NCI-H510A treated with DMSO at 0.1 percent for 48 hours (cell line): ENCODE data around the gene UST.

ENCODE experiments used
- DNase-seq: peaks from one replicate; lab custom pipeline; 2025; lab: John Stamatoyannopoulos, UW

The UST gene

DNA sequence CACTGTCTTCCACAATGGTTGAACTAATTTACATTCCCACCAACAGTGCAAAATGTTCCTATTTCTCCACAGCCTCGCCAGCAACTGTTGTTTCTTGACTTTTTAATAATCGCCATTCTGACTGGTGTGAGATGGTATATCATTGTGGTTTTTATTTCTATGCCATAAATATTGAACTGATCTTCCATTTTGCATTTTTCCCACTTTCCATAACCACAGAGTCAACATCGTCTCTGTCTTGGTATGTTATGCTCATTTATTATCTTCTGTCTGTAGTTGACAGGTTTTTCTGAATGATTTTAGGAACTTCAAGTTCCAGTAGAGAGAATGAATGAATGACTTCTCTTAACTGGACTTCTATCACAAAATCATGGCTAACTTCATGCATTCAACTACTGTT lies 259.8 kb downstream of the UST start:
- no peak for DNase-seq

DNA sequence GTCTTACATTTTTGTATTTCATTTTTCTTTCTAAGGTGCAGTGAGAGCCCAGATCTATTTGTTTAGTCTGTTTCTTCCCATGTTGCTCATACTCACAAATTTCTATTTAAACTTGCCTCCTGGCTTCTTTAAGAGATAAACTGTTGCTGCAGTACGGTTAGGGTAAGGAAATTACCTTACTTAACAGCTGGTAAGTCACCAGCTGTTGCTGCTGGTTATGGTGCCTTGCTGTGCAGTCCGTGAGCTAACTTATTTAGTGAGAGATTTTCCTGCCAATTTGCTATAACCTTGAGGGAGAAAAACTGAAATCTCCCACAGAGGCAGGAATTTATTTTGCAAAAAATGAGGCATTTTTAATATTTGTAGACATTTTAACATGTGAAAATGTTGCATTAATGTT lies 261.0 kb downstream of the UST start:
- DNase-seq: no peak

DNA sequence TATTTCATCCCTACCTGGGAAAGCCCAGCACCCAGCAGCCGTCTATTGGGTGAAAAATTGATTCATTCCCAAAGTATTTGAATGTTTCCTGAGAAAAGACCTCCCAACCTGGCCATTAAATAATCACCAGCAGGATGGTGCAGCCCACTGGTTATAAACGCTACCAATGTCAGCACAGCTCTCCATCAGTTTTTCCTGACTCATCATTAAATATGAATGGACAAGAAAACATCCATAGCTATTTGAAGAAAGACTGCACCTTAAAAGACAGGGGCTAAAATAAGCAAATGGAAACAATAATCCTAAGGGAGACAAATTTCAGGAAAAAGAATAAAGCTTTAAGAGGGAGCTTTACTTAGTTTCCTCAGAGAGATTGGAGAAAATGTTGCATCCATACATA lies 261.9 kb downstream of the UST start:
- DNase-seq: no peak

DNA sequence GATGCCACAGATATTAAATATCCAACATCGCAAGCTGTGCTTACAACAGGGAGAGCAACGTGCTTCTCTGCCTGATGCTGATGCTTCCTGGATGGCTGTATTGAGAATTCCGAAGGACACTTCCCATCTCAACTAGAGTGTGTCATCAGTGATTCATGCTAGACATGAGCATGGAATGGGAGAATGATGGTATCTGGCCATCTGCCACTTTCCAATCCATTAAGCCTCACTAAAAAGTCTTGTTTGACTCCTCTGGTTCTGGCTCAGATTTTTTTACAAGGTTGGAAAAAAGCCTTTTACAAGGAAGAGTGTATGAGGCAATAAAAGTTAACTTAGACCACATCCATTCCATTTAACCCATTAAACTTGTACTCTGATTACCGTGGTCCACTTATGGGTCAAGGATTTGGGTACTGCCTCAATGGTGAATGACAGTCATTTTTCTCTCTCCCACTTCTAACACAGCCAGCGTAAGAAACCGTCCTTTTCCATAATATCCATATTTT lies 265.3 kb downstream of the UST start:
- DNase-seq: no peak

- no peak for DNase-seq
Observed at GRCh38 chr6:149013586-149014344, 266.9 kb downstream of the UST start.

- DNase-seq: no peak
Observed at GRCh38 chr6:149014631-149015534, 268.1 kb downstream of the UST start.

GRCh38 chr6:149015535-149016525 lies 269.0 kb downstream of the UST start:
- no peak for DNase-seq

DNA sequence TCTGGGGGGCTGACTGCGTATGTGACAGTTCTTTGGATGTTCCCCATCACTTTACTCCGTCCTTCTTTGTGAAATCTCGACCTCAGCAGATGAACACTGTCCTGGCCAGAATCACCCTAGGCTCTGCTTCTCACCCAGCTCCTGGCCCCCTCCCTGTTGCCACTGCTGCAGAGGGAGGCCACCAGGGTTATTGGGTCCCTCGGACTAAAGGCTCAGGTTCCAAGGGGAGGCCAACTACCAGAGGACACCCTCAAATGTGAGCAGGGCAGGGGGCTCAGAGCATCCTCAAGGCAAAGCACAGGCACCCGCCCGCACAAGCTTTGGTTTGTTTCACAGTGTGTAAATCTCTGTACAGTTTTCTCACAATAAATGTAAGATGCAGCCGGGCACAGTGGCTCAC lies 269.9 kb downstream of the UST start:
- no peak for DNase-seq

DNA sequence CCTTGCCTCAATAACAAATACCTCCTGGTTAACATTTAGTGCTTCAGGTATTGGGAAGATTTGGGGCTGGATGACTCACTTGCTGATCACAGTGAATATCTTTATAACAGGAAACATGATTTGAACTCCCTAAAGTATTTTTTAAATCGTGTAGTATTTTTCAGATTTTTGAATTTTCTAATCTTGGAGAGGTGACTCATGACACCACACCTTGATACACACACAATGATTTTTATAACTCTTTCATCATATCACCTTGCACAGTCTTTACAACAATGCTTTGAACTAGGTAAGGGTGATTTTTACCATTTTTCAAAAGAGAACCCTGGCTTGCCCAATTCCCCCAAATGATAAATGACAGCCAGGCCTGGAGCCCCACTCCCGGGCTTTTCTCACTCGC lies 273.5 kb downstream of the UST start:
- DNase-seq: no peak

DNA sequence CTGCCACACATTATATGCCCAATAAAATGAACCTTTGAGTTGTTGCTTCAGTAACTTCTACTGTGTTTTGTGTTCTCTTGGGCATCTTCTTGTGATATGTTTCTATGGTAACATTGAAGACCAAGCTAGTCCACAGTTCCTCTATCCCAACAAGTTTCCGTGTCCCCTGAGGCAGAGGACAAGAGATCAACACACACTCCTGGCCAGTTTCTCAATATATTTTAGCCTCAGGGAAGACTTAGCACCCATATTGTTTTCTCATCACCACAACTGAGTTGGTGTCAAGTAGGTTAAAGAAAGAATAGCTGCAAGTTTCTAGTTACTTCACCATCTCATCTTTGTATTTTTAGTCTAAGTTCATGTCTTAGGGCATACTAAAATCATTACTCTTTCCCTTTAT lies 277.5 kb downstream of the UST start:
- DNase-seq: no peak

DNA sequence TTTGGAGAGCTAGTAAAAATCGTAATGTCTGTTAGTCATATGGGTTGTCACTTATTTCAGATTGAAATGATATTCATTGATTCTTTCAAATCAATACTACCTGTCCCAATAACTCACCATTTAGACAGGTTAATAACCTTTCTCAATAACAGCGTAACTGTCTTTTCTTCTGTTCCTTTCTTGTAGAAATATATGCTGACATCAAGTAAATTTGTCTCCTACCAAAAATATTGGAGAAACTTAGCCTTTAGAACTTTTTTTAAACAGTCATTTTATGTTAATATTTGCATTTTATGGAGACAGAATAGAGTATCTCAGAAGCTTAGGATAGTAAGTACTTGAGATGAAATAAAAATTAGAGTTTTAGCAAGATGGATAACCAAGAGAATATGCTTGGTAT lies 278.2 kb downstream of the UST start:
- no peak for DNase-seq

GRCh38 chr6:149026530-149026942 lies 279.7 kb downstream of the UST start:
- DNase-seq: peak; percentile 83

GRCh38 chr6:149027484-149027883 lies 280.7 kb downstream of the UST start:
- no peak for DNase-seq

DNA sequence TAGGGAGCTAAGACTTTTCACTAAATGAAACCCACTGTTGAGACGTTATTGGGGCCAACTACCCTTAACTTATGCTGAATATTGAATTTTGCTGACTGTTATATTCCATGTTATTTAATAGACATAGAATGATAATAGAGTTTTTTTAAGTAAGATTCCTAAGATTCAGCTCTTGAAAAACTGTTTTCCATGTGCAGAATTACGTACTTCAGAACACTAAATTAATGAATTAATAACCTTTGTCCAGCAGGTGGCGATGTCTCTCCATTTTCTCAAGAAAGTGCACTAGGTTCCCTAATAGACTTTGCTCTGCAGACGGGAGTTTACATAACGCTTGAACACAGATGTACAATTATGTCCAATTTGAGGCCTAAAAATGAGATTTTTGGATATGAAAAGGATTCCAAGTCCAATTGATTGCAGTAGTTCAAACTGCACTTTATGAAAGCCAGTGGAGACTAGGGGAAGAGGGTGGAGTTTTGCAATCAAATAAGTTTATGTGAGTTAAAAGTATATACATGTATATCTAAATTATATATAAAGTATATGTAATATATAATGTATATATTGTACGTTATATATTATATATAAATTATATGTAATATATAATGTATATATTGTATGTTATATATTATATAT lies 282.1 kb downstream of the UST start:
- peak; percentile 91 for DNase-seq

GRCh38 chr6:149031201-149031858 lies 284.5 kb downstream of the UST start:
- no peak for DNase-seq

GRCh38 chr6:149031859-149032598 lies 285.2 kb downstream of the UST start:
- DNase-seq: no peak

- no peak for DNase-seq
Observed at GRCh38 chr6:149032599-149033405, 286.0 kb downstream of the UST start.

DNA sequence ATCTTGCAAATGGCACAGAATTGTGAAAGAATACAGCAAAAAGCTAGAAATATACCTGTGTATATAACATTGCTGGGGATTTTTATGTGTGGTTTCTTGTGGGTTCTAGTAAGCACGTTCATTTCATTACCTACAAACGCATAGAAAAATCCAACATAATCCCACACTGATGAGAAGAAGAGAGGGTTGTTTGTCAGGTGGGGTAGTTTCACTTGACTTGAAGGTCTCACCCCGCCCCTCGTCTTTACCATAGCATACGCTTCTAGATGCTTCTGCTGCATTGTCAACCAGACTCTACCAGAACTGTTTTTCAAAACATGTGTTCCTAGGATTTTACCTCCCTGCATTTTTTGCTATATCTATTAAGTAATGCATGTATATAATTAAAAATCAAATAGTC lies 286.6 kb downstream of the UST start:
- DNase-seq: no peak

GRCh38 chr6:149035766-149036165 lies 288.9 kb downstream of the UST start:
- DNase-seq: no peak
